ENCODE measurements around the gene ZNF133. TPM values are rescaled to one million over a fixed set of nuclear protein-coding genes. Genes with fewer than 3 reads are reported as not detected.
"Not testable (repeated sequence)": the region's sequence is repeated elsewhere in the genome, so short reads cannot be mapped to it uniquely, and the experiment has no call there.

ZNF133 gene
- total RNA-seq, 2 donors from 2014 or later, result 3.0 to 11.6 TPM

DNA sequence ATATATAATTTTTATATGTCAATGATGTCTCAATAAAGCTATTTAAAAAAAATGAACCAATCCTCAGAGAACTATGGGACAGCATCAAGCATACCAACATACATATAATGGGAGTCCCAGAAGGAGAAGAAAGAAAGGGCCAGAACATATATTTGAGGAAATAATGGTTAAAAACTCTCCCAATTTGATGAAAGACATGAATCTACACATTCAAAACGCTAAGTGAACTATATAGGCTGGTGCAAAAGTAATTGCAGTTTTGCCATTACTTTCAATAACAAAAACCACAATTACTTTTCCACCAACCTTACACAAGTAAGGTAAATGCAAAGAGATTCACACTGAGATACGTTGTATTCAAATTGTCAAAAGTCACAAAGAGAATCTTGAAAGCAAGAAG lies 43.4 kb downstream of the ZNF133 start:
- TF ChIP-seq, protein P1, sequence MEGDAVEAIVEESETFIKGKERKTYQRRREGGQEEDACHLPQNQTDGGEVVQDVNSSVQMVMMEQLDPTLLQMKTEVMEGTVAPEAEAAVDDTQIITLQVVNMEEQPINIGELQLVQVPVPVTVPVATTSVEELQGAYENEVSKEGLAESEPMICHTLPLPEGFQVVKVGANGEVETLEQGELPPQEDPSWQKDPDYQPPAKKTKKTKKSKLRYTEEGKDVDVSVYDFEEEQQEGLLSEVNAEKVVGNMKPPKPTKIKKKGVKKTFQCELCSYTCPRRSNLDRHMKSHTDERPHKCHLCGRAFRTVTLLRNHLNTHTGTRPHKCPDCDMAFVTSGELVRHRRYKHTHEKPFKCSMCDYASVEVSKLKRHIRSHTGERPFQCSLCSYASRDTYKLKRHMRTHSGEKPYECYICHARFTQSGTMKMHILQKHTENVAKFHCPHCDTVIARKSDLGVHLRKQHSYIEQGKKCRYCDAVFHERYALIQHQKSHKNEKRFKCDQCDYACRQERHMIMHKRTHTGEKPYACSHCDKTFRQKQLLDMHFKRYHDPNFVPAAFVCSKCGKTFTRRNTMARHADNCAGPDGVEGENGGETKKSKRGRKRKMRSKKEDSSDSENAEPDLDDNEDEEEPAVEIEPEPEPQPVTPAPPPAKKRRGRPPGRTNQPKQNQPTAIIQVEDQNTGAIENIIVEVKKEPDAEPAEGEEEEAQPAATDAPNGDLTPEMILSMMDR (IDR thresholded peaks at IDR 0.05), result no peak
- H3K27me3 ChIP-seq, result no peaks in the 10 kb centered on the region
- H3K27ac ChIP-seq, result no peak overlapping the region
- no peak overlapping the region for H3K4me3 ChIP-seq
- H3K36me3 ChIP-seq, result no peaks in the 10 kb centered on the region
- no peak for DNase-seq (ENCODE audit: low spot score)
- no peaks in the 10 kb centered on the region for H3K4me1 ChIP-seq
- H3K9me3 ChIP-seq, result peaks cover 0 to 28% of the 10 kb centered on the region in 2 donors

DNA sequence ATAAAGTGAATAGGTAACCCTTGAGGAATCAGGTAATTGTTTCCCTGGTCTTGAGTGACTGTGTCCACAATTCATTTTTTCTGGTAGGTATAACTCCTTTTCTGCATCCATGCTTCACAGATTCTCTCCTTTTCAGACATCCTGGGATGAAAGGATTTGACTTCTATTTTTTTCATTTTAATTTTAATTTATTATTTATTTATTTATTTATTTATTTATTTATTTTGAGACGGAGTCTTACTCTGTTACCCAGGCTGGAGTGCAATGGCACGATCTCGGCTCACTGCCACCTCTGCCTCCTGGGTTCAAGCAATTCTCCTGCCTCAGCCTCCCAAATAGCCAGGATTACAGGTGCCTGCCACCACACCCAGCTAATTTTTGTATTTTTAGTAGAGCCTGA lies 61.4 kb downstream of the ZNF133 start:
- H3K4me3 ChIP-seq; H3K27me3 ChIP-seq; H3K27ac ChIP-seq; DNase-seq (ENCODE audit: low spot score); H3K4me1 ChIP-seq; H3K9me3 ChIP-seq; H3K36me3 ChIP-seq: not testable (repeated sequence)

DNA sequence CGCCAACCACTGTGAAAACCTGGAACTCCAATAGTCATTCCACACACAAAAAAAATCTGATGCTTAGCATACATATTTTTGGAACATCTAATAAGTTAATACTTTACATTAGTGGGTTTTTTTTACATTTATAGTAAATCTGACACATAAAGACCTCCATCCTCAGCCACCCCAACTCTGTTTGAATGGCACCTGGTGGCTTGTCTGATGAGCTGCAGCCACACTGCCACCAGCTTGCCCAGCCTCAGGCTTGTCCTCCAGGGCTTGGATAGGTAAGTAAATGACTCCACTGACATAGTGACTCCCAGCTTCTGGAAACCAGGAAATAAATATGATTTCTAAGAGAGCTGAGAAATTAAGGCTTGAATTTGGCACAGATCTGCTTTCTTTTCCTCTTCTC lies 71.5 kb downstream of the ZNF133 start:
- H3K36me3 ChIP-seq, result no peaks in the 10 kb centered on the region
- H3K4me3 ChIP-seq, result no peak overlapping the region
- peaks cover 0 to 2% of the 10 kb centered on the region in 2 donors for H3K9me3 ChIP-seq
- TF ChIP-seq, protein P1 (IDR thresholded peaks at IDR 0.05), result no peak
- no peaks in the 10 kb centered on the region for H3K27me3 ChIP-seq
- no peak overlapping the region for H3K27ac ChIP-seq
- DNase-seq (ENCODE audit: low spot score), result no peak
- H3K4me1 ChIP-seq, result no peaks in the 10 kb centered on the region

DNA sequence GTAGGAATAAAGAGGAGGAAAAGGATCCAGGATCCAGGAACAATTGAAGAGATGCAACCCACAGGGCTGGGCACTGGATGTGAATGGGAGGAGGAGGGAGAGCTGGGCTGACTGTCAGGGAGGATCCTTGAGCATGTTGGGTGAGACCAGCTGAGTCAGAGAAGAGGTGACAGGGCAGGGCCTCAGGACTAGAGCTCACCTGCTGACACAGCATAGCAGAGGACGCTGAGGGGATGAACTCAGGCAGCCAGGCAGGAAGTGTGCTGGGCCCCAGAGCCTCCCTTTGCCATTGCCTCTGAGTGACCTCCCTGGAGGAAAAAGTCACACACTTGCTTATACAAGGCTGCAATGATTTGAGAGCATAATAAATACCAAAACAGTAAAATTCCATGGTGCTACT lies 72.3 kb downstream of the ZNF133 start:
- TF ChIP-seq, protein P1 (IDR thresholded peaks at IDR 0.05), result no peak
- Histone ChIP-seq H3K9me3 (no peaks in the 10 kb centered on the region), H3K27ac (no peak overlapping the region), H3K27me3 (no peaks in the 10 kb centered on the region), H3K4me1 (no peaks in the 10 kb centered on the region), H3K36me3 (no peaks in the 10 kb centered on the region), H3K4me3 (no peak overlapping the region)
- DNase-seq (ENCODE audit: low spot score), result no peak

DNA sequence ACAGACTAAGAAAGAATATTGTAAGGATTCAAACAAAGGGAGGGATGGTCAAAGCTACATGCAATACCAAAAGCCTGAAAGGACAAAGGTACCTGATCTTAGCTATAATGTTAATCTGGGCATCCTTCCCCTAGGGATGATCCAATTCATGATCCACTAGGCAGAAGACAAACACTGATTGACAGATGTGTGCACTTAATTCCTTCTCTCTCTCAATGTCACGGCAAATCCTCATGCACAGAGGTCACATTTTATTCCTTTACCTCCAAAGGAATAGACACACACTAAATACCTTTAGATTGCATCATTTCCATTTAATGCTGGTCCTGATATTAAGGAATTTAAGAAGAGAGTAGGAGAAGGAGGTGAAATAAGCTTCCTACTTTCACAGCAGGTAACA lies 73.4 kb downstream of the ZNF133 start:
- Histone ChIP-seq H3K27ac (no peak overlapping the region), H3K27me3 (no peaks in the 10 kb centered on the region), H3K4me1 (no peaks in the 10 kb centered on the region), H3K36me3 (no peaks in the 10 kb centered on the region), H3K4me3 (no peak overlapping the region), H3K9me3 (no peaks in the 10 kb centered on the region)
- no peak for DNase-seq (ENCODE audit: low spot score)
- TF ChIP-seq, protein P1 (IDR thresholded peaks at IDR 0.05), result no peak

DNA sequence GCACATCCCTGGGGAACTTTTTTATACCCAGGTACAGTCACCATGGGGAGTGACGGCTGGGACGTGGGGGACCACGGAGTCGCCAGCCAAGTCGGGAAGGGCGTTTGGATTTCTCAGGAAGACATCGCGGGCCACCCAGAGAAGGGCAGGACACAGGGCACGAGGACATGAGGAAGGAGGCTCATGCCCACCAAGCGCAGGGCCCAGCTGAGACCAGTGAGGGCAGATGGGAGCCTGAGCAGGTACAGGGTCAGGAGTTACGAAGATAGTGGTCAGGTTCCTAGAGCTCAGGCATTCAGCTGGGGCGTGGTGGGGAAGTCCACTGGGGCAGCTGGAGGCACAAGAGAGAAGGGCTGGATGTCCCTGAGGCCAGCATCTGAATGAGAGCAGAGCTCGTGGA lies 74.6 kb downstream of the ZNF133 start:
- no peak overlapping the region for H3K27ac ChIP-seq
- no peaks in the 10 kb centered on the region for H3K4me1 ChIP-seq
- no peak for DNase-seq (ENCODE audit: low spot score)
- TF ChIP-seq, protein P1 (IDR thresholded peaks at IDR 0.05), result no peak
- no peaks in the 10 kb centered on the region for H3K36me3 ChIP-seq
- H3K4me3 ChIP-seq, result no peak overlapping the region
- no peaks in the 10 kb centered on the region for H3K9me3 ChIP-seq
- no peaks in the 10 kb centered on the region for H3K27me3 ChIP-seq

All from right atrium auricular region (tissue), 2 donors.